Stimulated activated naive CD8-positive, alpha-beta T cell treated with anti-CD3 and anti-CD28 coated beads, Interleukin-15, Interleukin-2, amounts not matched to agents 100 U/mL and 50 U/mL, for 24 hours (primary cell): ENCODE data around the gene EXOG.

Experiments
- ATAC-seq: fragments of 150-1000 bp; cut with Tn5 transposase; one replicate; pipeline ENCODE4 v1.10.0; 2021
- DNase-seq: peaks from one replicate; pipeline ENCODE4 v3.0.0; 2021

Gene EXOG

DNA sequence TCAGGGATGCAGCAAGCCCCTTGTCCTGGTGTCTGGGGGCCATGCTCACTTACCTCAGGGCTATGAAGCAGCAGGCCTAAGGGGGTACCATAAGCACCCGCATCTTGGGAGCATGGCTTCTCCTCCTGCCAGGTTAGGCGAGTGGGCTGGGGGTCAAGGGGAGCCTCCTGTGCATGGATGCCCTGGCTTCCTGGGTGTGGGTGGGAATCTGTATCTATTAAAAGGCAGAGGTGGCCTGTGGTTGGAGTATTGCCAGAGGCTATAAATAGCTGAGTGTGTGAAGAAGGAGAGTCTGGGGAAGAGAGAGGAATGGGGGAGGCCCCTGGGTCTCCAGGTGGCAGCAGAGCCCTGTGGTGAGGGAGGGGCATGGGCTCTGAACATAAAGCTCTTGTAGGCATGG lies 22.9 kb upstream of the EXOG start:
- peak; percentile 15 for ATAC-seq

DNA sequence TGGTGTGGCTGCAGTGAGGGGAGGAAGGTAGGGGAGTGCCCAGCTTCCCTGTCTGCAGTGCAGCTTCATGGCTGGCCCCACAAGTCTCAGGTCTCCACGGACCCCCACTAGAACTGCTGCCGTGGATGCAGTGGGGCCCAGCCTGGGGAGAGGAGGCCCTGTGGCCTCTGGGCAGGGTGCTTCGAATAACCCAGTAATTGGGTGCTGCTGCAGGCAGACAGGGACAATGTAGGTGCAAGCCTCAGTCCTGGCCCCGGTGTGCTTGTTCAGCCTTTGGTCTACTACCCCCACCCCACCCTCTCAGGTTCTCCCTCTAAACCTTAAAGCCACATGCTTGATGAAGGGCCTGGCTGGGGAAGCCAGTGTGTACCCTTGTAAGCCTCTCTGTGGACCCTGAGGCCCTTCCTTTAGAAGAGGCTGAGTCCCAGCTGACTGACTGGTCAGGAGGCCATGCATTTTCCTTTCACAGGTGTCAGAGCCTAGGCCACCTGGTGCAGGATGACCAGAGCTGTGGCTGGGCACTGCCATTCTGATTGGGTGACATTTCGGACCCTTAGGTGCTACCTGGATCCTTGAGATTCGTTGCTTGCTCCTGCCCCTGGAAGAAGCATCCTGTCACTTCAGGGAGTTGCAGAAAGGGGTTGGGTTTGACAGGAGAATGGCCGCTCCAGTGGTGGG lies 21.1 kb upstream of the EXOG start:
- ATAC-seq: no peak
- DNase-seq: no peak

More for the DNA sequence above, 22.9 kb upstream of the EXOG start:
- no peak for DNase-seq

DNA sequence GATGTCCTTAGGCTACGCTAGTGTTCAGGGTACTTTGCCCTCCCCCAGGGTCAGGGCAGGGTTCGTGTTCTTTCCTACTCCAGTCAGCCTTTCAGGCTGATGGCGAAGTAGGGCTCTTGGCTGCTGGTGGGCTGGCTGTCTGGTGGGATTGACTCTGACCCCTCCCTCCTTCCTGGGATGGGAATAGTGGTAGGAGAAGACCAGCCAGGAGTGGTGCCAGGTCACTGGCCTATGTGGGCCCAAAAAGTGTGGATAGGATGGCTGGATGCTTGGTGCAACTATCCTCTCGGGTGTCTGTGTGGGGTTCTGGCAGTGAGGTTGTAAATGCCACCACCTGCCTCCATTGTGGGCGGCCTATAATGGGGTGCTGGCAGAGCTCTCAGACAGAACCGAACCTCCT lies 20.4 kb upstream of the EXOG start:
- ATAC-seq (no peak), DNase-seq (no peak)

DNA sequence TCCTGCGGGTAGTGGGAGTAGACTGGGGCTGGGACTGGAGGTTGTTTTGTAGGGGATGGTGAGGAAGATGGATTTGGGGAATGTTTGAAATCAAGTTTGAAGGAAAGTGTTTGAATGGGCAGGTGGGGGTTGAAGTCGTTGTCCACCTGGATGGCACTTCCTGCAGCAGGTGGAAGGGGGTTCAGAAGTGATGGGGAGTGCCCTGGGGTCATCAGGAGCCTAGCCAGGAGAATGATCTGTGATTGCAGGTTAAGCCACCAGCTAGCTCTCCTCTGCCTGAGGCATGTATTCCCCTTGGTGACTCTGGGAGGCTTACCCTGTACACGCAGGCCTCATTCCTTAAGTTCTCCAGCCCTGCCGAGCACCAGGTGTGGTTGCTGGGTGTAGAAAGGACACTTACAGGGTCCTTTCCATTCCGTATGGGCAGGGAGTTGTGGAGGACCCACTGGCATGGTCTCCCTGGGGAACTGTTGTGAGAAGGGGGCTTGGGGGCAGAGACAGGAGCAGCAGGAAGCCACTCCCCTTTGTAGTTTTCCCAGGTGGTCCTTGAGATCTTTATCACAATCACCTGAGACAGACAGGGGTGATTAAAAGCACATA lies 19.9 kb upstream of the EXOG start:
- ATAC-seq (no peak), DNase-seq (no peak)

DNA sequence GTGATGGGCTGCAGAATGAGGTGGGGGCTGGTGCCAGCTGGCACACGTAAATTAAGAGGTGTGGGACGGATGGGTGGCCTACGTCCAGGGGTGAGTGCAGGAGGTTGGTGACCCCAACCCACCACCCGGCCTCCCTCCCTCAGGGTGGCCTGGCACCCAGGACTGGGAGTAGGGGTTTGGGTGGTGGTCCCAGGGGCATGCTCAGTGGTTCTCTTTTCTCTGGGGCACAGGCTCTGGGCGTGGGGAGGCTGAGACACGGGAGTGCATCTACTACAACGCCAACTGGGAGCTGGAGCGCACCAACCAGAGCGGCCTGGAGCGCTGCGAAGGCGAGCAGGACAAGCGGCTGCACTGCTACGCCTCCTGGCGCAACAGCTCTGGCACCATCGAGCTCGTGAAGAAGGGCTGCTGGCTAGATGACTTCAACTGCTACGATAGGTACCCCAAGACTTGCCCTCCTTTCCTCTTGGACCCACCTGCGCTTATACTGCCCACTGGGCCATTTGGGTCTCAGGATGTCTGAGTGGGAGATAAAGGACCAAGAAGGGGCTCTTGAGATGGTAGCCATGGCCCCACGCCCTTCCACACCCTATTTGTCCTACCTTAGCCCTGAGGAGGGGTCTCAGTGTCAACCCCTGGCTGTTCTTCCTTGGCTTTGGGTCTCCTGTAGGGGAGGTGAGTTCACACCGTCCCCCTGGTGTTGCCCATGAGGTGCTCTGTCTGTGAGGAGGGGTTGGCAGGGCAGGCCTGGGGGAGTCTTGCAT lies 18.9 kb upstream of the EXOG start:
- ATAC-seq (no peak), DNase-seq (no peak)

DNA sequence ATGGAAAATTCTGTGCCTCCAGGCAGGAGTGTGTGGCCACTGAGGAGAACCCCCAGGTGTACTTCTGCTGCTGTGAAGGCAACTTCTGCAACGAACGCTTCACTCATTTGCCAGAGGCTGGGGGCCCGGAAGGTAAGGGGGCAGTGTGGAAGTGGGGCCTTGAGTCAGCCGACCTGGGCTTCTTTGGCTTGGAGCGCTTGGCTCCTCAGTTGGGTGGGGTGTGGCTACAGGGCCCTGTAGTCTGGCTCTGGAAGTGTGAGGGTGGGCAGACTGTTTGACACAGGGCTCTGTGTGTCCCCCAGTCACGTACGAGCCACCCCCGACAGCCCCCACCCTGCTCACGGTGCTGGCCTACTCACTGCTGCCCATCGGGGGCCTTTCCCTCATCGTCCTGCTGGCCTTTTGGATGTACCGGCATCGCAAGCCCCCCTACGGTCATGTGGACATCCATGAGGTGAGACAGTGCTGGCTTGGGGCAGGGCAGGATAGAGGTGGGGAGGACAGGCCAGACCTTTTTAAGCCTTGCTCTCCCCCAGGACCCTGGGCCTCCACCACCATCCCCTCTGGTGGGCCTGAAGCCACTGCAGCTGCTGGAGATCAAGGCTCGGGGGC lies 18.2 kb upstream of the EXOG start:
- ATAC-seq (no peak), DNase-seq (no peak)

DNA sequence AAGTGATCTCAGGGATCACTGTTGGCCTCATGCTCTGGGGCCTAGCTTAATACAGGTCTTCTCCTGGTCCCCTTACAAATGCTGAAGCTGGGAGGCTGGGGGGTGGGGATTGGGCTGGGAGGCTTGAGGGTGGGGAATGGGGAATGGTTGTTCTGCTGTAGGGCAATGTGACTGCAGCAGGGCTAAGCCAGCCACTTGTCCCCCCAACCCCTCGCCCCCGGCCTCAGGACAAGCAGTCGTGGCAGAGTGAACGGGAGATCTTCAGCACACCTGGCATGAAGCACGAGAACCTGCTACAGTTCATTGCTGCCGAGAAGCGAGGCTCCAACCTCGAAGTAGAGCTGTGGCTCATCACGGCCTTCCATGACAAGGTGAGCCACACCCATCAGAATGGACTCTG lies 17.2 kb upstream of the EXOG start:
- no peak for DNase-seq
- no peak for ATAC-seq

DNA sequence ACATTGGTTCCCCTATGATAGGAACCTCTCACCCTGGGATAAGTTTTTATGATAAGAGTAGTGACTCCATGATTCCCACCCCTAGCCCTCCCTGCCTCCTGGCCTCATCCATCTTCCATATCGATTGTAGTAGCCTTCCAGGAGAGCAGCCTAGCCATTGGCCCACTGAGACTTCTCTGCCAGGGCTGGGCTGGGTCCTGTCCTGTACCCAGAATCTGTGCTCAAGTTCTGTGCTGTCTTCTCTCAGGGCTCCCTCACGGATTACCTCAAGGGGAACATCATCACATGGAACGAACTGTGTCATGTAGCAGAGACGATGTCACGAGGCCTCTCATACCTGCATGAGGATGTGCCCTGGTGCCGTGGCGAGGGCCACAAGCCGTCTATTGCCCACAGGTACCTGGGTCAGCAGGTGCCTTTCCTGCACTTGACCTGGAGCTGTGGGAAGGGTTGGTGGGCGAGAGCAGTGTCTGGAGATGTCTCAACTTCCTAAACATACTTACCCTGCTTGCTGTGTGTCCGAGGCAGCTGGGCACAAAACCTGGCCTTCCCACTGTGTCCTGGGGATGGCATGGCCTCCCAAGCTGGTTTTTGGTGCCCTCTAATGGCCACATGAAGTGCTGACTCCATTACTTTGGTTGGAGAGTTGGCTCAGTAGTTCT lies 16.6 kb upstream of the EXOG start:
- ATAC-seq: peak; percentile 41

DNA sequence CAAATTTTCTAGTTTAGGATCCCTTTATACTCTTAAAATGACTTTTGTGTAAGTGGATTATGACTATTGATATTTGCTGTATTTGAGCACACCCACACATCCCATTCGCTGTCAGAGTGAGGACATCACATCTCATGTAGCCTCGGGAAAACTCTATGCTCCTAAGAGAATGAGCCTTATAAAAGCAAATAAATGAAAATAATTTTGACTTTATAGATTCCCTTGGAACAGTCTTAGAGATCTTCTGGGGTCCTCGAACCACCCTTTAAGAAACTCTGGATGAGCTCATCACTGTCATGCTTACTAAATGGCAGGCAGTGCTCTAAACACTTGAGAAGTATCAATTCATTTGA lies 16.1 kb upstream of the EXOG start:
- DNase-seq: no peak
- no peak for ATAC-seq

More for the DNA sequence above, 16.6 kb upstream of the EXOG start:
- DNase-seq: peak; percentile 45

DNA sequence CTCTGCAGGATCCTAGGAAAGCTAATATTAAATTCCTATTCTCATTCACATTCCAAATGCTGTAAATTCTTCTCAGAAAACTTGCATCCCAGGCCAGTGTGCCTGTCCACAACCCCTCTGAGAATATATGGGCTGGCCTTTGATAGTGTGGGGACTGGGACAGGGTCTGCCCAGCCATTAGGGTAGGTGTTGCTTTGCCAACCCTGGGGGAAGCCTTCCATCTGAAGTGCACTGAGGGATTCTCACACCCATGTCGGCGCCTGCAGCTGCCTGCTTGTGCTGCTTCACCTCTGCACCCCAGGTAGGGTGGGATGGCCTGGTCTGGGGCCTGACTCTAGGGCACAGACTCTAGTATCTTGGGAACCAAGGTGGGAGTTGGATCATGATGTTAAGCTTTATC lies 15.2 kb upstream of the EXOG start:
- no peak for ATAC-seq

DNA sequence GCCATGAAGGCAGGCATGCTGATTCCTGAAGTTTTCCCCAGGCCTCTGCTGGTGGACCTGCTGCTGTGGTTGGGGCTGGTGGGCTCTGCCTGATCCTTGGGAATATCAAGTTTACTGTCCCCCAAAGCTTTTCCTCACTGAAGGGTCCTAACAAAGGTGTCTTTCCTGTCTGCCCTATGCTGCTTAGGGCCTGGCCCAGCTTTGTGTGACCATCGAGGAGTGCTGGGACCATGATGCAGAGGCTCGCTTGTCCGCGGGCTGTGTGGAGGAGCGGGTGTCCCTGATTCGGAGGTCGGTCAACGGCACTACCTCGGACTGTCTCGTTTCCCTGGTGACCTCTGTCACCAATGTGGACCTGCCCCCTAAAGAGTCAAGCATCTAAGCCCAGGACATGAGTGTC lies 13.2 kb upstream of the EXOG start:
- no peak for DNase-seq
- no peak for ATAC-seq

More for the DNA sequence above, 15.2 kb upstream of the EXOG start:
- no peak for DNase-seq

DNA sequence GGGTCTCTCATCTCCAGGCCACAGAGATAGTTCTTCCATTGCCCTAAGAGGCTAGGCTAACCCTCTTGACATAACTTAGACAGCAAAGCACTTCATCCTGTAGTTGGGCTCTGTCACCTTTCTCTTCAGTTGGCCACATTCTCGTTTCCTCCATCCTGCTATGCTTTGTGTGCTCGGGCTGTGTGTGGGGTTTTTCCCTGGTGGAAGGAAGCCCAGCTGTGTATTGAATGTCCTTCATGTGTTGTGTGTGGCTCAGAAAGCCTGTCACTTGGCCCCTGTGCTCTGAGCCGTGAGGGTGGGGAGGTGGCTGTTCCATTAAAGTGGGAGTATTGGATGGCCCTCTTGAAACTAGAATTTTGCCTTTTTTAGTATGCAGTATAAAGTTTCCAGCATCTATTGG lies 8.8 kb upstream of the EXOG start:
- DNase-seq (no peak), ATAC-seq (no peak)

DNA sequence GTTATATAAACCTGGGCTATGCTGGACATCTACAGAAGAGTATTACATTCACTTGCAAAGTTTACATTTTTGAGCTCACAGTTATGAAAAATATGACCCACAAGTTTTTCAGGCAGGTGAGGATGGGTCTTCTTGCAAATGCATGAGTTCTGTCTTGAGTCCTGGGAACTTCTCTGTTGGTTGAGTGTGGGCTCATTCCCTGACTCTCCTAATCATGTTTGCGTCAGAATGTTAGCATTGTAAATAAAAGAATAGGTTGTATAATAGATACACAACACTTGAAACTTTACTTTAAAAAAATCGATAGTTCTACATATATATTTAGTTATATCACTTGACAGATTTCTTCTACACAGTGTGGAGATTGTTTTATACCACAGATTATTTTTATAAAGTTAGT lies 7.2 kb upstream of the EXOG start:
- ATAC-seq: no peak
- DNase-seq: no peak

DNA sequence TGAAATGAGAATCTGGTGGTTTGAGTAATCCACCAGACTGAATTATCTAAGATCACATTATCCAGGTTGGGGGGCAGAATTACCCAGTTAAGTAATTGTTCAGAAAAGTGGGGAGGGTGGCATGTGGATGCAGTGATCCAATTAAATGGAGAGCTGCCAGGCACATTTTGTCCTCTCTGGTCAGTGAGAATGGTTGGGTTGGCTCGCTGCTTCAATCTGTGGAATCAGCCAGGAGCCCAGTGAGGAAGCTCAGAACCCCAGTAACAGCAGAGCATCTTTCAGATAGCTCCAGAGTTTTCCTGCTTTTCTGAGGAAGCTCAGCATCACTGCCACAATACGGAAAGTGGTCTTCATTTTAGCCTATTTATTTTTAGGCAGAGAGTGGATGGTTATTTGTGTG lies 6.4 kb upstream of the EXOG start:
- no peak for ATAC-seq

DNA sequence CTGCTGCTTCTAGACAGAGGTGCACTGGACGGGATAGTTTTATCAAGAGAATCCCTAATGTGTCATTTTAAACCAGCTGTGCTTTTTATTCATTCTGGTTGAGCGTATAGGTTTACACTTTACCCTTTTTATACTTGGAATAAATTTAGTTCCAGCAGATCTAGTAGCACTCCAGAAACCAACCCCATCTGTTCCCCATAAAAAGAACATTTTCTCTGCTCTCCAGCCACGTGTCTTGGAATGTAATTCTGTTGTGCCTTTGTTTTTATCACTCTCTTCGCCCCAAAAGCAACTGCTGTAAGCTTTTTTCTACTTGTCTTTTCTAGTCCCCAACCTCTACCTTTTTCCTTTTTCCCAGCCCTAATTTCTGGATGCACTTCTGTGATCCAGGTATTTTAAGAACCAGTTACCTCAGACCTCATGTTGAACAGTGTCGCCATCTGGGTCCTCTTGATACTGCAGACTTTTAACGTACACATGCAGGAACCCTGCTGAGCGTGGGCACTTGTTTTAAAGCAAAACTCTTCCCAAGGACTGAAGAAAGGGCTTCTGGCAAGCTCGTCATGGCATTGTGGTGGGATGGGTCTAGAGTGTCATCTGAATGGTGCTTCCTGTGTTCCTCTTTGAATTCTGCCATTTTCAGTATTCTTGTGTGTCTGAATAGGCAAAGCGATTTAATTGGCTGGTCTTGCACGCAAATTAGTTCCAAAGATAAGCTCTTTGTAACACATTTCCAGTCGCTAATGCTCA lies 5.7 kb upstream of the EXOG start:
- DNase-seq (no peak), ATAC-seq (no peak)

More for the DNA sequence above, 6.4 kb upstream of the EXOG start:
- no peak for DNase-seq

DNA sequence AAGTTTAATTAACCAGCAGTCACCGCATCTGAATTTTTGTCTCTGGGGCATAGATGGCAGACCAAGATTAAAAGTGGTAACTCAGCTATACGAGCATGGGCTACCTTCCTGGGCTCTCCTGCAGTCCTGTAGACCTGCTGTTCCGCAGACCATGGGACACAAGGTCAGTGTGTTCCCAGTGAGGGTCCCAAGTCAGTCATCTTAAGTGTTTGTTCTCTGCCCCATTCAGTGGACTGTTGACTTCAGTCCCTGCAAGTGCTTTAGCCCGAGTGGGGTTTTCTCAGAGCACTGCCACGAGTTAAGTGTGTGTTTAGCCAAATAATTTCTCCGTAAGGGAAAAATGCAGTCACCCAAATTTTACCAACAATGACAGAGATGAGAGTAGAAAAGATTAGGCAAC lies 4.9 kb upstream of the EXOG start:
- no peak for ATAC-seq
- DNase-seq: no peak

DNA sequence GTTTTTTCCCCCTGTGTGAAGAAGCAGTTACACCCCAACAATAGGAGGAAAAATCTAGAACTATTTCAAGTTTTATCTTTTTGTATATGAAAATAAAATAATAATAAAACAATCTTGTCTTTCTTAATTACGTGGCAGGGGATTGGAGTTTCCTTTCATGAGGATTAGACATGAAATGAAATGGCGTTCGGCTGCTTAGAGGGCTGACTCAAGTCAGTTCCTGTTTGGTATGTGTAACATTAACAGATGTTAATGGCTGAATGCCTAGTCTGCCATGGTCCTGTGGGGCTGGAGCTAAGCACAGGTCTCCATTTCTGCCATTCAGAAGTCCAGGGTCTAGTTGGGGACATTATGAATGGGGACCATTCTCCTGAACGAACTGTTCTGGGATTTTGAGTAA lies 3.1 kb upstream of the EXOG start:
- ATAC-seq (no peak), DNase-seq (no peak)

DNA sequence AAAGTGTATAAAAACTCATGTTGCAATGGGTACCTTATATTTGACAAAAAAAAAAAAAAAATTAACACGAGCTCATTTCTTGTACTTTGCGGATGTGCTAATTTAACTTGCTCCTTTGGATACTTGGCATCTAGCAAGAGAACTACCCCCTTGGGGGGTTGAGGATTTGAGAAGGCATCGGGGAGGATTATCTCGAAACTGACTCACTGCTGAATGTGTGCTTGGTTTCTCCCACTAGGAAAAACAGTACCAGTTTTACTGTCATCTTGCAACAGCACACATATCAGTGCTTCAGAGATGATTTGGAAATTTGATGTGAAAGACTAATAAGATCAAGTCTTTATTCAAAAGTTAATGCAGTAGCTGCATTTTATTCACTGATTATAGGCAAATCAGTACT lies 891 bp downstream of the EXOG start:
- ATAC-seq (no peak), DNase-seq (no peak)

DNA sequence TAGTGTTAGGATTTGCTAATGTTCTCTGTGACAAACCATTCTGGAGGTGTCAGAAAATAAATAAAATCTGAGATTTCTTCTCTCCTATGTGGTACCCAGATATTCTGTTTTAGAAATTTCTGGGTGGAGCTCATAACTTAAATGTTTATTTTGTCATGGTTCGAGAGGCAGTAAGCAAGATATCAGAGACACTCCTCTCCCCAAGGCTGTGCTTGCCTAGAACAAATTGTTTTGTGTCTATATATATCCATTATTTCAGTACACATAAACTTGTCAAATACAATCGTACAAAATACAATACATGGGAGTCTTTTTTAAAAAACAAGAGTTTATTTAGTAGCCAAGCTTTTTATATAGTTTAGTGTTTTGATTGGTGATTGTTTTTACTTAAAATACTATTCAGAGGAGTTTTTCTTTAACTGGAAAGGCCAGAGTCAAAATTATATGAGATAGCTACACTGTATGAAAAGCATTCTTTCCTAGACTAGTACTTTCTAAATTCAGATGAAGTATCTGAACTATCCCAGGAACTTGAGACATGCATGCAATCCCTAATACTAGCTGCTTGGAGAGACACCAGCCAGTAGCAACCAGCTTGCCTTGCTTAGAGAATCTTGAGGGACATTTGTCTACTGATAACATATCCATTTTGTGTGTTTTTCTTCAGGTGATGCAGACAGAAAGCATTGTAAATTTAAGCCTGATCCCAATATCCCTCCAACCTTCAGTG lies 4.7 kb downstream of the EXOG start:
- no peak for DNase-seq
- ATAC-seq: no peak

DNA sequence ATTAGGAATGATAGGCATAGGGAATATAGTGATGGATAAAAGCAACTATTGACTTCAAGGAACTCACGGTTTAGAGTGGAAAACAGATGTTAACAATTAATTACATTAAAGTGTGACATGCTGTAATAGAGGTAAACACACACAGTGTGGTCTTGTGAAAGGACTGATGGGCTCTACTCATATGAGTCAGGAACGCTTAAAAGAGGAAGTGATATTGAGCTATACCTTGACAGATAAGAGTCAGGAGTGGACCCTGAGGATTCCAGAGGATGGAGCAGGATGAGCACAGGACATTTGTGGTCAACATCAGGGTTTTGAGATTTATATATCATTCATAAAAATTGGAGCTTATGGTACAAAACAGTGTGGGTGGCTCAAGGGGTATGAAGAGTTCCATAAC lies 11.0 kb downstream of the EXOG start:
- DNase-seq (no peak), ATAC-seq (no peak)

DNA sequence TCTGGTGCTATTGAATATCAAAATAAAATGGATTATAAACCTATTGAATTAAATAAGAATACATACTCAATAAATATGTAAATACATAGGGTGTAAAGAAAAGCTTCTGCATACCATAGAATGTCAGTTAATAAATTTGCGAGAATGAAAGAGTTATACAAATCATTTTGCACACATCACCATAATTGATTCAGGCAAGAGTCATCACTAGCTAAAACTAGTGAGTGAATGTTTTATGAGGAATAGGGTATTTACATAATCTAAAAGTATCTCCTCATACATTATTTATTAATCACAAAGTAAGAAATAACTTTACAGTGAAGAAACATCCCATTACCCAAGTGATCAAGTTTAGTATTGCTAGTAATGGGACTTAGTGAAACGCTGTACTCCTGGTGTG lies 13.6 kb downstream of the EXOG start:
- no peak for DNase-seq
- no peak for ATAC-seq
